Activated naive CD4-positive, alpha-beta T cell treated with anti-CD3 and anti-CD28 coated beads, Interleukin-2, amount 10 ng/mL, durations not matched to agents 7 days and 5 days (primary cell): ENCODE results near the gene NPAS4.

ENCODE experiments used
- CTCF ChIA-PET: fragments of 350-600 bp; sonication (Branson Sonifier 250); formaldehyde crosslinking; loops from one replicate; lab custom pipeline; 2021; ENCODE audit warnings: antibody characterized with exemption; lab: Charles Lee
- DNase-seq: peaks from one replicate; pipeline ENCODE4 v3.0.0-alpha.2; 2020
- H3K27ac Mint-ChIP-seq: one replicate; pipeline ENCODE4 v1.8.0; 2021; ENCODE audit warnings: mild to moderate bottlenecking, moderate library complexity, mixed read lengths
- H3K27me3 Mint-ChIP-seq: one replicate; pipeline ENCODE4 v1.8.0; 2021; ENCODE audit warnings: mild to moderate bottlenecking, mixed read lengths
- H3K36me3 Mint-ChIP-seq: one replicate; pipeline ENCODE4 v1.8.0; 2021; ENCODE audit warnings: mixed read lengths
- H3K4me1 Mint-ChIP-seq: one replicate; pipeline ENCODE4 v1.8.0; 2021; ENCODE audit warnings: mixed read lengths
- H3K4me3 Mint-ChIP-seq: one replicate; pipeline ENCODE4 v1.8.0; 2021; ENCODE audit warnings: mild to moderate bottlenecking, moderate library complexity, mixed read lengths
- H3K9me3 Mint-ChIP-seq: one replicate; pipeline ENCODE4 v1.8.0; 2021; ENCODE audit warnings: mixed read lengths

The NPAS4 gene

GRCh38 chr11:66468691-66469090 is 47.9 kb downstream of the NPAS4 start:
- no peak for DNase-seq
- Mint-ChIP-seq H3K4me3 (peak overlapping the region; percentile 83), H3K27ac (no peak overlapping the region), H3K36me3 (peaks cover 3% of the 10 kb centered on the region), H3K27me3 (peaks cover 6% of the 10 kb centered on the region), H3K4me1 (peaks cover 26% of the 10 kb centered on the region), H3K9me3 (no peaks in the 10 kb centered on the region)
- CTCF ChIA-PET: interaction anchor here (1.1 to 1.7 kb wide), 2 partner anchors 30 to 47 kb away, joined by 4 read pairs; partner anchors contain the start of genes MRPL11 and NPAS4

- no peak for DNase-seq
- Mint-ChIP-seq H3K4me3 (no peak overlapping the region), H3K36me3 (peaks cover 3% of the 10 kb centered on the region), H3K9me3 (no peaks in the 10 kb centered on the region), H3K27ac (no peak overlapping the region), H3K27me3 (peaks cover 6% of the 10 kb centered on the region), H3K4me1 (peaks cover 26% of the 10 kb centered on the region)
- CTCF ChIA-PET: interaction anchor here (0.6 to 1.1 kb wide), 2 partner anchors 30 to 60 kb away, joined by 3 to 4 read pairs; partner anchors contain the start of gene MRPL11
Measured at GRCh38 chr11:66469441-66469840, 48.6 kb downstream of the NPAS4 start.

GRCh38 chr11:66470015-66470414 is 49.2 kb downstream of the NPAS4 start:
- peaks cover 3% of the 10 kb centered on the region for H3K36me3 Mint-ChIP-seq
- H3K27me3 Mint-ChIP-seq: peaks cover 6% of the 10 kb centered on the region
- no peak overlapping the region for H3K27ac Mint-ChIP-seq
- H3K9me3 Mint-ChIP-seq: no peaks in the 10 kb centered on the region
- CTCF ChIA-PET: interaction anchor here (1.1 kb wide), 1 partner anchor 31 kb away, joined by 4 read pairs; the partner anchor contains the start of gene MRPL11
- no peak overlapping the region for H3K4me3 Mint-ChIP-seq
- H3K4me1 Mint-ChIP-seq: peaks cover 26% of the 10 kb centered on the region
- DNase-seq: no peak

- peaks cover 18% of the 10 kb centered on the region for H3K4me1 Mint-ChIP-seq
- no peak overlapping the region for H3K4me3 Mint-ChIP-seq
- H3K36me3 Mint-ChIP-seq: peaks cover 3% of the 10 kb centered on the region
- H3K27me3 Mint-ChIP-seq: peaks cover 5% of the 10 kb centered on the region
- H3K27ac Mint-ChIP-seq: no peak overlapping the region
- H3K9me3 Mint-ChIP-seq: no peaks in the 10 kb centered on the region
- CTCF ChIA-PET: interaction anchor here (0.8 to 1.1 kb wide), 2 partner anchors 12 to 32 kb away, joined by 4 to 5 read pairs; partner anchors contain the start of gene MRPL11
- DNase-seq: no peak
Measured at GRCh38 chr11:66471142-66471541, 50.3 kb downstream of the NPAS4 start.

- H3K9me3 Mint-ChIP-seq: no peaks in the 10 kb centered on the region
- peaks cover 5% of the 10 kb centered on the region for H3K36me3 Mint-ChIP-seq
- CTCF ChIA-PET: no interaction called here
- no peak overlapping the region for H3K4me3 Mint-ChIP-seq
- H3K4me1 Mint-ChIP-seq: peaks cover 14% of the 10 kb centered on the region
- no peaks in the 10 kb centered on the region for H3K27me3 Mint-ChIP-seq
- DNase-seq: no peak
- no peak overlapping the region for H3K27ac Mint-ChIP-seq
Measured at GRCh38 chr11:66472054-66472453, 51.2 kb downstream of the NPAS4 start.

GRCh38 chr11:66473167-66473566 is 52.3 kb downstream of the NPAS4 start:
- no peaks in the 10 kb centered on the region for H3K9me3 Mint-ChIP-seq
- H3K27ac Mint-ChIP-seq: no peak overlapping the region
- CTCF ChIA-PET: no interaction called here
- H3K27me3 Mint-ChIP-seq: no peaks in the 10 kb centered on the region
- DNase-seq: no peak
- H3K4me1 Mint-ChIP-seq: peaks cover 7% of the 10 kb centered on the region
- peaks cover 5% of the 10 kb centered on the region for H3K36me3 Mint-ChIP-seq
- no peak overlapping the region for H3K4me3 Mint-ChIP-seq

GRCh38 chr11:66473608-66474515 is 53.0 kb downstream of the NPAS4 start:
- DNase-seq: no peak
- Mint-ChIP-seq H3K9me3 (no peaks in the 10 kb centered on the region), H3K36me3 (peaks cover 5% of the 10 kb centered on the region), H3K27ac (no peak overlapping the region), H3K4me1 (peaks cover 6% of the 10 kb centered on the region), H3K4me3 (no peak overlapping the region), H3K27me3 (no peaks in the 10 kb centered on the region)
- CTCF ChIA-PET: no interaction called here

GRCh38 chr11:66475349-66476172 is 54.7 kb downstream of the NPAS4 start:
- Mint-ChIP-seq H3K4me1 (peaks cover 16% of the 10 kb centered on the region), H3K36me3 (peaks cover 4% of the 10 kb centered on the region), H3K27ac (no peak overlapping the region), H3K4me3 (no peak overlapping the region), H3K27me3 (no peaks in the 10 kb centered on the region), H3K9me3 (no peaks in the 10 kb centered on the region)
- CTCF ChIA-PET: interaction anchor here (1.1 to 2.1 kb wide), 2 partner anchors 16 to 37 kb away, joined by 4 read pairs; partner anchors contain the start of gene MRPL11
- DNase-seq: no peak
